GM23338 (cell line): ENCODE measurements around the gene ZSWIM3. TPM values are rescaled to one million over a fixed set of nuclear protein-coding genes. Genes with fewer than 3 reads are reported as not detected.

Experiments
- ATAC-seq: fragments of 200-7000 bp; cut with Tn5 transposase; 3 replicates; pipeline ENCODE4 v1.9.1; 2020
- DNase-seq: peaks from one replicate; pipeline ENCODE4 v3.0.0-alpha.2; 2015; ENCODE audit warnings: low spot score
- H2AFZ ChIP-seq: fragments of 200-600 bp; sonication (generic); 2 replicates; pipeline ENCODE4 v1.8.0; 2016; ENCODE audit warnings: antibody characterized with exemption, mild to moderate bottlenecking, moderate library complexity
- H3F3A ChIP-seq: fragments of 200-600 bp; sonication (generic); replicated peaks from 2 replicates; pipeline ENCODE4 v1.8.0; 2017; ENCODE audit warnings: antibody characterized with exemption, mixed run types, low read depth
- H3K27ac ChIP-seq: fragments of 200-600 bp; sonication (generic); 2 replicates; pipeline ENCODE4 v1.6.1; 2016; ENCODE audit warnings: low read depth
- H3K27me3 ChIP-seq: fragments of 200-600 bp; sonication (generic); 2 replicates; pipeline ENCODE4 v1.8.0; 2016; ENCODE audit warnings: mild to moderate bottlenecking, mixed run types, moderate library complexity; ENCODE audit not compliant: insufficient read depth
- H3K36me3 ChIP-seq: fragments of 200-600 bp; sonication (generic); 2 replicates; pipeline ENCODE4 v1.8.0; 2016; ENCODE audit warnings: mild to moderate bottlenecking; ENCODE audit not compliant: insufficient read depth
- H3K4me1 ChIP-seq: fragments of 200-600 bp; sonication (generic); 2 replicates; pipeline ENCODE4 v1.8.0; 2016; ENCODE audit warnings: mild to moderate bottlenecking, moderate library complexity; ENCODE audit not compliant: insufficient read depth
- H3K4me2 ChIP-seq: fragments of 200-600 bp; sonication (generic); 2 replicates; pipeline ENCODE4 v1.7.1; 2017; ENCODE audit warnings: mixed run types
- H3K4me3 ChIP-seq: fragments of 200-600 bp; sonication (generic); 2 replicates; pipeline ENCODE4 v1.6.1; 2016; ENCODE audit warnings: mixed run types
- H3K79me2 ChIP-seq: fragments of 200-600 bp; sonication (generic); replicated peaks from 2 replicates; pipeline ENCODE4 v1.8.0; 2017; ENCODE audit warnings: mild to moderate bottlenecking; ENCODE audit not compliant: insufficient read depth
- H3K9me2 ChIP-seq: fragments of 200-600 bp; sonication (generic); 2 replicates; pipeline ENCODE4 v1.8.0; 2017; ENCODE audit not compliant: insufficient read depth
- H4K20me1 ChIP-seq: fragments of 200-600 bp; sonication (generic); replicated peaks from 2 replicates; pipeline ENCODE4 v1.8.0; 2017; ENCODE audit warnings: mild to moderate bottlenecking; ENCODE audit not compliant: insufficient read depth
- H3K27ac Mint-ChIP-seq: 2 replicates; pipeline ENCODE4 v1.8.0; 2020; ENCODE audit warnings: inconsistent platforms, mild to moderate bottlenecking, moderate library complexity, mixed read lengths
- H3K27me3 Mint-ChIP-seq: 3 replicates; pipeline ENCODE4 v1.8.0; 2022; ENCODE audit warnings: low read depth, mild to moderate bottlenecking, moderate library complexity, mixed read lengths, inconsistent platforms; ENCODE audit not compliant: insufficient read depth, poor library complexity
- H3K36me3 Mint-ChIP-seq: 3 replicates; pipeline ENCODE4 v1.8.0; 2021; ENCODE audit warnings: low read depth, mild to moderate bottlenecking, inconsistent platforms, moderate library complexity, mixed read lengths
- H3K4me1 Mint-ChIP-seq: 3 replicates; pipeline ENCODE4 v1.8.0; 2020; ENCODE audit warnings: mild to moderate bottlenecking, inconsistent platforms, mixed read lengths
- H3K4me3 Mint-ChIP-seq: 3 replicates; pipeline ENCODE4 v1.8.0; 2021; ENCODE audit warnings: moderate library complexity, mild to moderate bottlenecking, inconsistent platforms, mixed read lengths
- H3K9me3 Mint-ChIP-seq: 3 replicates; pipeline ENCODE4 v1.8.0; 2020; ENCODE audit warnings: moderate library complexity, mild to moderate bottlenecking, inconsistent platforms, mixed read lengths
- CREB1 ChIP-seq: fragments of 250-450 bp; sonication (Bioruptor Pico); IDR thresholded peaks from 2 replicates; pipeline ENCODE4 v1.5.0; 2020; ENCODE audit warnings: low read depth, mild to moderate bottlenecking, moderate library complexity
- EZH2 ChIP-seq: fragments of 200-600 bp; sonication (generic); IDR thresholded peaks from one replicate; pipeline ENCODE4 v1.8.0; 2017; ENCODE audit warnings: antibody characterized with exemption, mild to moderate bottlenecking, low read depth; ENCODE audit not compliant: unreplicated experiment
- EZH2phosphoT487 ChIP-seq: fragments of 200-600 bp; sonication (generic); IDR thresholded peaks from one replicate; pipeline ENCODE4 v1.8.1; 2018; ENCODE audit warnings: antibody characterized with exemption; ENCODE audit not compliant: unreplicated experiment
- JUNB ChIP-seq: IDR thresholded peaks from one replicate; pipeline ENCODE4 v1.6.1; 2016; ENCODE audit warnings: antibody characterized with exemption; ENCODE audit not compliant: unreplicated experiment
- NANOG ChIP-seq: IDR thresholded peaks from 2 replicates; pipeline ENCODE4 v1.6.1; 2016; ENCODE audit warnings: antibody characterized with exemption, borderline replicate concordance
- POLR2AphosphoS5 ChIP-seq: IDR thresholded peaks from 2 replicates; pipeline ENCODE4 v1.6.1; 2016; ENCODE audit warnings: antibody characterized with exemption, low read depth
- STAT1 ChIP-seq: IDR thresholded peaks from one replicate; pipeline ENCODE4 v1.6.1; 2016; ENCODE audit warnings: antibody characterized with exemption; ENCODE audit not compliant: unreplicated experiment
- ZNF114 ChIP-seq: fragments of 250-450 bp; sonication (Bioruptor Pico); IDR thresholded peaks from 2 replicates; pipeline ENCODE4 v1.5.0; 2020; ENCODE audit warnings: mild to moderate bottlenecking, moderate library complexity
- ZNF331 ChIP-seq: fragments of 250-450 bp; sonication (Bioruptor Pico); IDR thresholded peaks from 2 replicates; pipeline ENCODE4 v1.5.0; 2020; ENCODE audit warnings: low read depth, mild to moderate bottlenecking, moderate library complexity
- polyA plus RNA-seq: library from polyadenylated mRNA; unstranded; fragments of >200 nt; fragmentation: Nextera tagmentation; extraction: Ambion mirVana; gene quantifications from 2 replicates; pipeline ENCODE4 v1.2.1, GENCODE V29; 2016
- total RNA-seq: library from RNA; depleted of rRNA; stranded (reverse); fragments of >200 nt; shearing (Covaris generic); gene quantifications from 2 replicates; pipeline ENCODE4 v1.2.3, GENCODE V29; 2014
- TF ChIP-seq, protein P1 (sequence below), 2 experiments: fragments of 200-600 bp in 1 of 2; sonication (generic) in 1 of 2; conservative IDR thresholded peaks; 2 replicates each; pipeline versions ENCODE4 v1.5.1 to v1.6.1; 2016 to 2017; ENCODE audit warnings: antibody characterized with exemption in 2 of 2, low read depth in 2 of 2, mild to moderate bottlenecking in 2 of 2, moderate library complexity in 1 of 2
- TF ChIP-seq, protein P2 (sequence below): IDR thresholded peaks from 2 replicates; pipeline ENCODE4 v1.6.1; 2016; ENCODE audit warnings: antibody characterized with exemption
- TF ChIP-seq, protein P3 (sequence below): fragments of 250-450 bp; sonication (Bioruptor Pico); IDR thresholded peaks from 2 replicates; pipeline ENCODE4 v1.5.0; 2020; ENCODE audit warnings: mild to moderate bottlenecking, moderate library complexity
- TF ChIP-seq, protein P4 (sequence below): IDR thresholded peaks from one replicate; pipeline ENCODE4 v1.6.1; 2018; ENCODE audit warnings: antibody characterized with exemption; ENCODE audit not compliant: unreplicated experiment

Gene ZSWIM3
- total and polyA plus RNA-seq, 2 experiments from 2014 or later = 2.0 to 8.2 TPM

DNA sequence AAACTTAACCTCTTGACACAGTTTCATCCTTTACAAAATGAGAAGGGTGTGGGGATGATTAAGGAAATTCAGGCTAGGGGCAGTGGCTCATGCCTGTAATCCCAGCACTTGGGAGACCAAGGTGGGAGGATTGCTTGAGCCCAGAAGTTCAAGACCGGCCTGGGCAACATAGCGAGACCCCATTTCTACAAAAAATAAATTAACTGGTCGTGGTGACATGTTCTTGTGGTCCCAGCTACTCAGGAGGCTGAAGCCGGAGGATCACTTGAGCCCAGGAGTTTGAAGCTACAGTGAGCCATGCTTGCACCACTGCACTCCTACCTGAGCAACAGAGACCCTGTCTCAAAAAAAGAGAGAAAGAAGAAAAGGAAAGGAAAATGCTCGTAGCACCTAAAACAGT is 9.0 kb downstream of the ZSWIM3 start:
- Histone ChIP-seq H3F3A (0 out of 2 replicates have a peak, but pooled peaks cover 6% of the 10 kb centered on the region), H3K9me2 (no peaks in the 10 kb centered on the region), H3K27ac (no peak overlapping the region), H3K4me1 (no peaks in the 10 kb centered on the region), H3K79me2 (no peaks in the 10 kb centered on the region), H2AFZ (no peak overlapping the region), H4K20me1 (no peaks in the 10 kb centered on the region), H3K27me3 (no peaks in the 10 kb centered on the region), H3K36me3 (no peaks in the 10 kb centered on the region), H3K4me3 (no peak overlapping the region), H3K4me2 (no peak overlapping the region)
- ATAC-seq (no peak), DNase-seq (no peak)
- no peak overlapping the region for H3K27ac Mint-ChIP-seq
- TF ChIP-seq EZH2phosphoT487 (no peak), NANOG (no peak), ZNF331 (CRISPR knock-in tag) (no peak), JUNB (no peak), ZNF114 (CRISPR knock-in tag) (no peak), CREB1 (CRISPR knock-in tag) (no peak), POLR2AphosphoS5 (no peak), STAT1 (no peak), EZH2 (no peak)
- TF ChIP-seq, protein P1, sequence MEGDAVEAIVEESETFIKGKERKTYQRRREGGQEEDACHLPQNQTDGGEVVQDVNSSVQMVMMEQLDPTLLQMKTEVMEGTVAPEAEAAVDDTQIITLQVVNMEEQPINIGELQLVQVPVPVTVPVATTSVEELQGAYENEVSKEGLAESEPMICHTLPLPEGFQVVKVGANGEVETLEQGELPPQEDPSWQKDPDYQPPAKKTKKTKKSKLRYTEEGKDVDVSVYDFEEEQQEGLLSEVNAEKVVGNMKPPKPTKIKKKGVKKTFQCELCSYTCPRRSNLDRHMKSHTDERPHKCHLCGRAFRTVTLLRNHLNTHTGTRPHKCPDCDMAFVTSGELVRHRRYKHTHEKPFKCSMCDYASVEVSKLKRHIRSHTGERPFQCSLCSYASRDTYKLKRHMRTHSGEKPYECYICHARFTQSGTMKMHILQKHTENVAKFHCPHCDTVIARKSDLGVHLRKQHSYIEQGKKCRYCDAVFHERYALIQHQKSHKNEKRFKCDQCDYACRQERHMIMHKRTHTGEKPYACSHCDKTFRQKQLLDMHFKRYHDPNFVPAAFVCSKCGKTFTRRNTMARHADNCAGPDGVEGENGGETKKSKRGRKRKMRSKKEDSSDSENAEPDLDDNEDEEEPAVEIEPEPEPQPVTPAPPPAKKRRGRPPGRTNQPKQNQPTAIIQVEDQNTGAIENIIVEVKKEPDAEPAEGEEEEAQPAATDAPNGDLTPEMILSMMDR (conservative IDR thresholded peaks at IDR 0.05; ENCODE audit: low read depth in 2 of 2) = no peak
- TF ChIP-seq, protein P2, sequence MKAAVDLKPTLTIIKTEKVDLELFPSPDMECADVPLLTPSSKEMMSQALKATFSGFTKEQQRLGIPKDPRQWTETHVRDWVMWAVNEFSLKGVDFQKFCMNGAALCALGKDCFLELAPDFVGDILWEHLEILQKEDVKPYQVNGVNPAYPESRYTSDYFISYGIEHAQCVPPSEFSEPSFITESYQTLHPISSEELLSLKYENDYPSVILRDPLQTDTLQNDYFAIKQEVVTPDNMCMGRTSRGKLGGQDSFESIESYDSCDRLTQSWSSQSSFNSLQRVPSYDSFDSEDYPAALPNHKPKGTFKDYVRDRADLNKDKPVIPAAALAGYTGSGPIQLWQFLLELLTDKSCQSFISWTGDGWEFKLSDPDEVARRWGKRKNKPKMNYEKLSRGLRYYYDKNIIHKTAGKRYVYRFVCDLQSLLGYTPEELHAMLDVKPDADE = no peak
- TF ChIP-seq, protein P3, sequence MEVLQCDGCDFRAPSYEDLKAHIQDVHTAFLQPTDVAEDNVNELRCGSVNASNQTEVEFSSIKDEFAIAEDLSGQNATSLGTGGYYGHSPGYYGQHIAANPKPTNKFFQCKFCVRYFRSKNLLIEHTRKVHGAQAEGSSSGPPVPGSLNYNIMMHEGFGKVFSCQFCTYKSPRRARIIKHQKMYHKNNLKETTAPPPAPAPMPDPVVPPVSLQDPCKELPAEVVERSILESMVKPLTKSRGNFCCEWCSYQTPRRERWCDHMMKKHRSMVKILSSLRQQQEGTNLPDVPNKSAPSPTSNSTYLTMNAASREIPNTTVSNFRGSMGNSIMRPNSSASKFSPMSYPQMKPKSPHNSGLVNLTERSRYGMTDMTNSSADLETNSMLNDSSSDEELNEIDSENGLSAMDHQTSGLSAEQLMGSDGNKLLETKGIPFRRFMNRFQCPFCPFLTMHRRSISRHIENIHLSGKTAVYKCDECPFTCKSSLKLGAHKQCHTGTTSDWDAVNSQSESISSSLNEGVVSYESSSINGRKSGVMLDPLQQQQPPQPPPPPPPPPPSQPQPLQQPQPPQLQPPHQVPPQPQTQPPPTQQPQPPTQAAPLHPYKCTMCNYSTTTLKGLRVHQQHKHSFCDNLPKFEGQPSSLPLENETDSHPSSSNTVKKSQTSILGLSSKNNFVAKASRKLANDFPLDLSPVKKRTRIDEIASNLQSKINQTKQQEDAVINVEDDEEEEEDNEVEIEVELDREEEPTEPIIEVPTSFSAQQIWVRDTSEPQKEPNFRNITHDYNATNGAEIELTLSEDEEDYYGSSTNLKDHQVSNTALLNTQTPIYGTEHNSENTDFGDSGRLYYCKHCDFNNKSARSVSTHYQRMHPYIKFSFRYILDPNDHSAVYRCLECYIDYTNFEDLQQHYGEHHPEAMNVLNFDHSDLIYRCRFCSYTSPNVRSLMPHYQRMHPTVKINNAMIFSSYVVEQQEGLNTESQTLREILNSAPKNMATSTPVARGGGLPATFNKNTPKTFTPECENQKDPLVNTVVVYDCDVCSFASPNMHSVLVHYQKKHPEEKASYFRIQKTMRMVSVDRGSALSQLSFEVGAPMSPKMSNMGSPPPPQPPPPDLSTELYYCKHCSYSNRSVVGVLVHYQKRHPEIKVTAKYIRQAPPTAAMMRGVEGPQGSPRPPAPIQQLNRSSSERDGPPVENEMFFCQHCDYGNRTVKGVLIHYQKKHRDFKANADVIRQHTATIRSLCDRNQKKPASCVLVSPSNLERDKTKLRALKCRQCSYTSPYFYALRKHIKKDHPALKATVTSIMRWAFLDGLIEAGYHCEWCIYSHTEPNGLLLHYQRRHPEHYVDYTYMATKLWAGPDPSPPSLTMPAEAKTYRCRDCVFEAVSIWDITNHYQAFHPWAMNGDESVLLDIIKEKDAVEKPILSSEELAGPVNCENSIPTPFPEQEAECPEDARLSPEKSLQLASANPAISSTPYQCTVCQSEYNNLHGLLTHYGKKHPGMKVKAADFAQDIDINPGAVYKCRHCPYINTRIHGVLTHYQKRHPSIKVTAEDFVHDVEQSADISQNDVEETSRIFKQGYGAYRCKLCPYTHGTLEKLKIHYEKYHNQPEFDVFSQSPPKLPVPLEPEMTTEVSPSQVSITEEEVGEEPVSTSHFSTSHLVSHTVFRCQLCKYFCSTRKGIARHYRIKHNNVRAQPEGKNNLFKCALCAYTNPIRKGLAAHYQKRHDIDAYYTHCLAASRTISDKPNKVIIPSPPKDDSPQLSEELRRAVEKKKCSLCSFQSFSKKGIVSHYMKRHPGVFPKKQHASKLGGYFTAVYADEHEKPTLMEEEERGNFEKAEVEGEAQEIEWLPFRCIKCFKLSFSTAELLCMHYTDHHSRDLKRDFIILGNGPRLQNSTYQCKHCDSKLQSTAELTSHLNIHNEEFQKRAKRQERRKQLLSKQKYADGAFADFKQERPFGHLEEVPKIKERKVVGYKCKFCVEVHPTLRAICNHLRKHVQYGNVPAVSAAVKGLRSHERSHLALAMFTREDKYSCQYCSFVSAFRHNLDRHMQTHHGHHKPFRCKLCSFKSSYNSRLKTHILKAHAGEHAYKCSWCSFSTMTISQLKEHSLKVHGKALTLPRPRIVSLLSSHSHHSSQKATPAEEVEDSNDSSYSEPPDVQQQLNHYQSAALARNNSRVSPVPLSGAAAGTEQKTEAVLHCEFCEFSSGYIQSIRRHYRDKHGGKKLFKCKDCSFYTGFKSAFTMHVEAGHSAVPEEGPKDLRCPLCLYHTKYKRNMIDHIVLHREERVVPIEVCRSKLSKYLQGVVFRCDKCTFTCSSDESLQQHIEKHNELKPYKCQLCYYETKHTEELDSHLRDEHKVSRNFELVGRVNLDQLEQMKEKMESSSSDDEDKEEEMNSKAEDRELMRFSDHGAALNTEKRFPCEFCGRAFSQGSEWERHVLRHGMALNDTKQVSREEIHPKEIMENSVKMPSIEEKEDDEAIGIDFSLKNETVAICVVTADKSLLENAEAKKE (CRISPR knock-in tag) = no peak
- TF ChIP-seq, protein P4, sequence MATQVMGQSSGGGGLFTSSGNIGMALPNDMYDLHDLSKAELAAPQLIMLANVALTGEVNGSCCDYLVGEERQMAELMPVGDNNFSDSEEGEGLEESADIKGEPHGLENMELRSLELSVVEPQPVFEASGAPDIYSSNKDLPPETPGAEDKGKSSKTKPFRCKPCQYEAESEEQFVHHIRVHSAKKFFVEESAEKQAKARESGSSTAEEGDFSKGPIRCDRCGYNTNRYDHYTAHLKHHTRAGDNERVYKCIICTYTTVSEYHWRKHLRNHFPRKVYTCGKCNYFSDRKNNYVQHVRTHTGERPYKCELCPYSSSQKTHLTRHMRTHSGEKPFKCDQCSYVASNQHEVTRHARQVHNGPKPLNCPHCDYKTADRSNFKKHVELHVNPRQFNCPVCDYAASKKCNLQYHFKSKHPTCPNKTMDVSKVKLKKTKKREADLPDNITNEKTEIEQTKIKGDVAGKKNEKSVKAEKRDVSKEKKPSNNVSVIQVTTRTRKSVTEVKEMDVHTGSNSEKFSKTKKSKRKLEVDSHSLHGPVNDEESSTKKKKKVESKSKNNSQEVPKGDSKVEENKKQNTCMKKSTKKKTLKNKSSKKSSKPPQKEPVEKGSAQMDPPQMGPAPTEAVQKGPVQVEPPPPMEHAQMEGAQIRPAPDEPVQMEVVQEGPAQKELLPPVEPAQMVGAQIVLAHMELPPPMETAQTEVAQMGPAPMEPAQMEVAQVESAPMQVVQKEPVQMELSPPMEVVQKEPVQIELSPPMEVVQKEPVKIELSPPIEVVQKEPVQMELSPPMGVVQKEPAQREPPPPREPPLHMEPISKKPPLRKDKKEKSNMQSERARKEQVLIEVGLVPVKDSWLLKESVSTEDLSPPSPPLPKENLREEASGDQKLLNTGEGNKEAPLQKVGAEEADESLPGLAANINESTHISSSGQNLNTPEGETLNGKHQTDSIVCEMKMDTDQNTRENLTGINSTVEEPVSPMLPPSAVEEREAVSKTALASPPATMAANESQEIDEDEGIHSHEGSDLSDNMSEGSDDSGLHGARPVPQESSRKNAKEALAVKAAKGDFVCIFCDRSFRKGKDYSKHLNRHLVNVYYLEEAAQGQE = no peak
- H3K27me3 Mint-ChIP-seq = no peaks in the 10 kb centered on the region
- H3K9me3 Mint-ChIP-seq = no peaks in the 10 kb centered on the region
- no peaks in the 10 kb centered on the region for H3K36me3 Mint-ChIP-seq
- H3K4me3 Mint-ChIP-seq = no peak overlapping the region
- no peaks in the 10 kb centered on the region for H3K4me1 Mint-ChIP-seq
